WTC11 (cell line): ENCODE data around the gene FAR1. TPM values are rescaled to one million over a fixed set of nuclear protein-coding genes. Genes with fewer than 3 reads are reported as not detected.

Experiments used
- ATAC-seq: fragments of 200-7000 bp; cut with Tn5 transposase; 2 replicates; pipeline ENCODE4 v1.10.0; 2021; ENCODE audit warnings: mild to moderate bottlenecking, moderate library complexity
- CTCF ChIA-PET: fragments of 300-600 bp; sonication (Branson Sonifier 250); formaldehyde crosslinking; loops from one replicate; lab custom pipeline; 2021; ENCODE audit warnings: antibody characterized with exemption; lab: Charles Lee
- POLR2A ChIA-PET: fragments of 350-600 bp; sonication (Branson Sonifier 250); formaldehyde crosslinking; loops from one replicate; lab custom pipeline; 2021; ENCODE audit warnings: antibody characterized with exemption; lab: Charles Lee
- DNase-seq: peaks from one replicate; pipeline ENCODE4 v3.0.0; 2021; ENCODE audit warnings: low spot score
- H3K27ac Mint-ChIP-seq: 2 replicates; pipeline ENCODE4 v1.8.0; 2021; ENCODE audit warnings: mixed read lengths
- H3K27me3 Mint-ChIP-seq: 2 replicates; pipeline ENCODE4 v1.8.0; 2021; ENCODE audit warnings: low read depth, mild to moderate bottlenecking, moderate library complexity, mixed read lengths
- H3K36me3 Mint-ChIP-seq: 2 replicates; pipeline ENCODE4 v1.8.0; 2021; ENCODE audit warnings: mixed read lengths
- H3K4me1 Mint-ChIP-seq: 2 replicates; pipeline ENCODE4 v1.8.0; 2022; ENCODE audit warnings: mixed read lengths
- H3K4me3 Mint-ChIP-seq: 2 replicates; pipeline ENCODE4 v1.8.0; 2021; ENCODE audit warnings: mild to moderate bottlenecking, moderate library complexity, mixed read lengths
- H3K9me3 Mint-ChIP-seq: 2 replicates; pipeline ENCODE4 v1.8.0; 2021; ENCODE audit warnings: mixed read lengths
- CDX4 ChIP-seq: fragments of 250-450 bp; sonication (Bioruptor Pico); IDR thresholded peaks from 2 replicates; pipeline ENCODE4 v1.9.0; 2021; ENCODE audit warnings: moderate library complexity, mild to moderate bottlenecking, inconsistent platforms, borderline replicate concordance
- EMX1 ChIP-seq: fragments of 250-450 bp; sonication (Bioruptor Pico); IDR thresholded peaks from 2 replicates; pipeline ENCODE4 v1.8.0; 2021; ENCODE audit warnings: mild to moderate bottlenecking
- ESRRA ChIP-seq: sonication (generic); formaldehyde crosslinking; IDR thresholded peaks from 2 replicates; pipeline ENCODE4 v1.8.1; 2022; ENCODE audit warnings: mild to moderate bottlenecking, missing genetic modification reagents, borderline replicate concordance
- FOXK1 ChIP-seq: sonication (generic); formaldehyde crosslinking; IDR thresholded peaks from 2 replicates; pipeline ENCODE4 v1.8.0; 2022; ENCODE audit warnings: mild to moderate bottlenecking, moderate library complexity, missing genetic modification reagents
- GABPB1 ChIP-seq: sonication (generic); formaldehyde crosslinking; IDR thresholded peaks from 2 replicates; pipeline ENCODE4 v1.8.1; 2023; ENCODE audit warnings: mild to moderate bottlenecking, missing genetic modification reagents
- IRF2 ChIP-seq: sonication (generic); formaldehyde crosslinking; IDR thresholded peaks from 2 replicates; pipeline ENCODE4 v1.8.0; 2022; ENCODE audit warnings: low read depth, missing genetic modification reagents, borderline replicate concordance
- NFE2L1 ChIP-seq: sonication (generic); formaldehyde crosslinking; IDR thresholded peaks from 2 replicates; pipeline ENCODE4 v1.8.1; 2023; ENCODE audit warnings: missing genetic modification reagents
- NR1H2 ChIP-seq: sonication (generic); formaldehyde crosslinking; IDR thresholded peaks from 2 replicates; pipeline ENCODE4 v1.9.0; 2021; ENCODE audit warnings: mild to moderate bottlenecking, moderate library complexity, missing genetic modification reagents
- PRRX2 ChIP-seq: fragments of 250-450 bp; sonication (Bioruptor Pico); IDR thresholded peaks from 2 replicates; pipeline ENCODE4 v1.8.0; 2021; ENCODE audit warnings: mild to moderate bottlenecking
- SP1 ChIP-seq: sonication (generic); formaldehyde crosslinking; conservative IDR thresholded peaks from 2 replicates; pipeline ENCODE4 v1.8.1; 2022; ENCODE audit warnings: missing genetic modification reagents
- TCF7 ChIP-seq: sonication (generic); formaldehyde crosslinking; IDR thresholded peaks from 2 replicates; pipeline ENCODE4 v1.8.0; 2022; ENCODE audit warnings: mild to moderate bottlenecking, low read depth, missing genetic modification reagents, moderate library complexity
- ZMAT4 ChIP-seq: fragments of 250-450 bp; sonication (Bioruptor Pico); IDR thresholded peaks from 2 replicates; pipeline ENCODE4 v1.9.0; 2021; ENCODE audit warnings: mild to moderate bottlenecking
- ZNF219 ChIP-seq: sonication (generic); formaldehyde crosslinking; IDR thresholded peaks from 2 replicates; pipeline ENCODE4 v1.8.0; 2023; ENCODE audit warnings: missing genetic modification reagents, mild to moderate bottlenecking, borderline replicate concordance
- ZSCAN18 ChIP-seq: fragments of 250-450 bp; sonication (Bioruptor Pico); IDR thresholded peaks from 2 replicates; pipeline ENCODE4 v2.1.2; 2022; ENCODE audit warnings: mild to moderate bottlenecking, moderate library complexity
- total RNA-seq: library from RNA; stranded (reverse); gene quantifications from 3 replicates; pipeline ENCODE4 v1.2.3, GENCODE V29; 2021
- TF ChIP-seq, protein P1 (sequence below): sonication (generic); formaldehyde crosslinking; IDR thresholded peaks from 2 replicates; pipeline ENCODE4 v1.8.1; 2023; ENCODE audit warnings: mild to moderate bottlenecking, moderate library complexity, missing genetic modification reagents
- TF ChIP-seq, protein P2 (sequence below): fragments of 250-450 bp; sonication (Bioruptor Pico); conservative IDR thresholded peaks from 2 replicates; pipeline ENCODE4 v1.9.0; 2021; ENCODE audit warnings: mild to moderate bottlenecking

FAR1 gene
- total RNA-seq, 1 experiment from 2014 or later: 63.9 TPM

GRCh38 chr11:13687271-13687670 is 18.8 kb downstream of the FAR1 start (continued):
- TF ChIP-seq EMX1 (CRISPR knock-in tag) (no peak), TCF7 (CRISPR knock-in tag) (no peak), SP1 (CRISPR knock-in tag) (no peak)
- TF ChIP-seq, protein P1, sequence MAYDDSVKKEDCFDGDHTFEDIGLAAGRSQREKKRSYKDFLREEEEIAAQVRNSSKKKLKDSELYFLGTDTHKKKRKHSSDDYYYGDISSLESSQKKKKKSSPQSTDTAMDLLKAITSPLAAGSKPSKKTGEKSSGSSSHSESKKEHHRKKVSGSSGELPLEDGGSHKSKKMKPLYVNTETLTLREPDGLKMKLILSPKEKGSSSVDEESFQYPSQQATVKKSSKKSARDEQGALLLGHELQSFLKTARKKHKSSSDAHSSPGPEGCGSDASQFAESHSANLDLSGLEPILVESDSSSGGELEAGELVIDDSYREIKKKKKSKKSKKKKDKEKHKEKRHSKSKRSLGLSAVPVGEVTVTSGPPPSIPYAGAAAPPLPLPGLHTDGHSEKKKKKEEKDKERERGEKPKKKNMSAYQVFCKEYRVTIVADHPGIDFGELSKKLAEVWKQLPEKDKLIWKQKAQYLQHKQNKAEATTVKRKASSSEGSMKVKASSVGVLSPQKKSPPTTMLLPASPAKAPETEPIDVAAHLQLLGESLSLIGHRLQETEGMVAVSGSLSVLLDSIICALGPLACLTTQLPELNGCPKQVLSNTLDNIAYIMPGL (CRISPR knock-in tag): no peak

- POLR2A ChIA-PET: no interaction called here
- no peak overlapping the region for H3K4me3 Mint-ChIP-seq
- DNase-seq: no peak
- peaks cover 19% of the 10 kb centered on the region for H3K4me1 Mint-ChIP-seq
- no peaks in the 10 kb centered on the region for H3K27me3 Mint-ChIP-seq
- H3K9me3 Mint-ChIP-seq: peaks cover 21% of the 10 kb centered on the region
- no peak for ATAC-seq
- TF ChIP-seq GABPB1 (CRISPR knock-in tag) (no peak), NFE2L1 (CRISPR knock-in tag) (no peak), NR1H2 (CRISPR knock-in tag) (no peak), FOXK1 (CRISPR knock-in tag) (no peak)
- TF ChIP-seq, protein P1 (CRISPR knock-in tag): no peak
- TF ChIP-seq, protein P2, sequence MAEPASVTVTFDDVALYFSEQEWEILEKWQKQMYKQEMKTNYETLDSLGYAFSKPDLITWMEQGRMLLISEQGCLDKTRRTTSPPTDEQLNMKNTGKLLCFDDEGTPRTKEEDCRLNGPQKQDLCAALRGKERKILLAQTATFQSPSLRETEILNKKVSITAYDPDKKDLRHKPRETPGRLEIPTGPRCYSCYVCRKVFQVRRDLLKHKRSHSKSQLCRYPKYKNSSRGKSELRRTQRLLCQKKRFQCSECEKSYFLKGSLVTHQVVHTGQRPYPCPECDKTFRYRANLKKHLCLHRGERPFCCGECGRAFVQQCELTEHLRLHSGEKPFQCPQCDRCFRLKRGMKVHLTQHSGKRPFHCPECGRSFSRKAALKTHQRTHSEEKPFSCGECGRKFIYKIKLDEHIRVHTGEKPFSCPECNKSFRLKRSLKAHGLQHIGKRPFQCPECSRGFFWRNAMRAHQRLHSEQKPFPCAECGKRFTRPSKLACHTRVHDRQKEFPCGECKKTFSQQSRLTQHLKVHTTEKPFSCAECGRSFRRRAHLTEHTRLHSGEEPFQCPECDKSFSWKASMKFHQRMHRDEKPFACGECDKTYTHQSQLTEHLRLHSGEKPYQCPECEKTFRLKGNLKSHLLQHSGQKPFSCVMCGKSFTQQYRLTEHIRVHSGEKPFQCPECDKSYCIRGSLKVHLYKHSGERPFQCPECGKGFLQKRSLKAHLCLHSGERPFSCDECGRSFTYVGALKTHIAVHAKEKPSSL (CRISPR knock-in tag): no peak
- TF ChIP-seq, all 79 proteins: peak for 0
- H3K27ac Mint-ChIP-seq: no peak overlapping the region
- H3K36me3 Mint-ChIP-seq: peaks cover 24% of the 10 kb centered on the region
- CTCF ChIA-PET: no interaction called here
These were observed 22.9 kb downstream of the FAR1 start for GRCh38 chr11:13691286-13691899.

DNA sequence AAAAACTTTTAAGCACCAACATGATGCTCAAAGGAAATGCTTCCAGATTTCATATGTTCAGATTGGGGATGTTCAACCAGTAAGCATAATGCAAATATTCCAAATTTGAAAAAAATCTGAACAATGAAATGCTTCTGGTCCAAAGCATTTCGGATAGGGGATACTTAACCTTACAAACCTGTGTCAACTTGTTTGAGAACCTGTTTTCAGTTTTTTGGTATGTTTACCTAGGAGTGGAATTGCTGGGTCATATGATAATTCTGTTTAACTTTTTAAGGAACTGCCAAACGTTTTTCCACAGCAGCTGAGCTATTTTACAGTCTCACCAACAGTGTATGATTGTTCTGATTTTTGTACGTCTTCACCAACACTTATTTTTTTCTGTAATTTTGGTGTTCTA is 23.7 kb downstream of the FAR1 start:
- peaks cover 24% of the 10 kb centered on the region for H3K36me3 Mint-ChIP-seq
- H3K9me3 Mint-ChIP-seq: peaks cover 21% of the 10 kb centered on the region
- POLR2A ChIA-PET: no interaction called here
- H3K27ac Mint-ChIP-seq: no peak overlapping the region
- no peak for DNase-seq
- CTCF ChIA-PET: interaction anchor here (1.8 kb wide), 1 partner anchor 24 kb away, joined by 5 read pairs; the partner anchor contains the start of gene FAR1
- no peak for ATAC-seq
- H3K4me3 Mint-ChIP-seq: no peak overlapping the region
- no peaks in the 10 kb centered on the region for H3K27me3 Mint-ChIP-seq
- peaks cover 13% of the 10 kb centered on the region for H3K4me1 Mint-ChIP-seq
- TF ChIP-seq ZMAT4 (CRISPR knock-in tag): no peak
- TF ChIP-seq, all 79 proteins: peak for 0

DNA sequence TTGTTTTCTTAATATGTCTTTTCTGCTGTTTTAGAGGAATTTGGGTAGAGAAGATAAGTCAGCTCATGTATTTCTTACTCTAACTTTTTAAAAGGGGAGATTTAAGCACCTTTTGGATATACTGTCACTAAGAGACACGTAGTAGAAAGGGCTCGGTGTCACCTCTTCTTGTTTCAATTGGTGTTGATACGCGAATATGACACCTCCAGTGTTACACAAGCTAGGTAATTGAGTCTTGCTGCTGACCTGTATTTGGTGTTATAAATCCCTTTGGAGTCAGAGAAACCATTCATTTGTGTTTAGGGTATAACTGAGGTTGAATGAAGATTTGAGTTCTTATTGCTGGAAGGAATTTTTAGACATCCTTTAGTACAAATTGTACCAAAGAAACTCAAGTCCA is 25.6 kb downstream of the FAR1 start:
- no peaks in the 10 kb centered on the region for H3K27me3 Mint-ChIP-seq
- ChIA-PET CTCF (interaction anchor here (1.8 kb wide), 1 partner anchor 26 kb away, joined by 5 read pairs; the partner anchor contains the start of gene FAR1), POLR2A (no interaction called here)
- ATAC-seq (no peak), DNase-seq (no peak)
- H3K36me3 Mint-ChIP-seq: peaks cover 30% of the 10 kb centered on the region
- H3K27ac Mint-ChIP-seq: no peak overlapping the region
- H3K9me3 Mint-ChIP-seq: peaks cover 17% of the 10 kb centered on the region; the same call in 1 of the 2 replicates
- no peak for TF ChIP-seq ESRRA (CRISPR knock-in tag)
- no peak for TF ChIP-seq GABPB1 (CRISPR knock-in tag)
- no peak for TF ChIP-seq ZSCAN18
- no peak for TF ChIP-seq IRF2 (CRISPR knock-in tag)
- TF ChIP-seq CDX4 (CRISPR knock-in tag): no peak
- TF ChIP-seq PRRX2: no peak
- no peak for TF ChIP-seq ZNF219
- H3K4me1 Mint-ChIP-seq: peaks cover 13% of the 10 kb centered on the region
- no peak overlapping the region for H3K4me3 Mint-ChIP-seq
